GM19193 (cell line): ENCODE data around the gene HLX.

Experiments
- POLR2A ChIP-seq: IDR thresholded peaks from 4 replicates; pipeline ENCODE4 v1.6.1; 2011; ENCODE audit not compliant: insufficient read depth, insufficient read length; ENCODE audit errors: extremely low read depth

HLX gene, protein sequence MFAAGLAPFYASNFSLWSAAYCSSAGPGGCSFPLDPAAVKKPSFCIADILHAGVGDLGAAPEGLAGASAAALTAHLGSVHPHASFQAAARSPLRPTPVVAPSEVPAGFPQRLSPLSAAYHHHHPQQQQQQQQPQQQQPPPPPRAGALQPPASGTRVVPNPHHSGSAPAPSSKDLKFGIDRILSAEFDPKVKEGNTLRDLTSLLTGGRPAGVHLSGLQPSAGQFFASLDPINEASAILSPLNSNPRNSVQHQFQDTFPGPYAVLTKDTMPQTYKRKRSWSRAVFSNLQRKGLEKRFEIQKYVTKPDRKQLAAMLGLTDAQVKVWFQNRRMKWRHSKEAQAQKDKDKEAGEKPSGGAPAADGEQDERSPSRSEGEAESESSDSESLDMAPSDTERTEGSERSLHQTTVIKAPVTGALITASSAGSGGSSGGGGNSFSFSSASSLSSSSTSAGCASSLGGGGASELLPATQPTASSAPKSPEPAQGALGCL

DNA sequence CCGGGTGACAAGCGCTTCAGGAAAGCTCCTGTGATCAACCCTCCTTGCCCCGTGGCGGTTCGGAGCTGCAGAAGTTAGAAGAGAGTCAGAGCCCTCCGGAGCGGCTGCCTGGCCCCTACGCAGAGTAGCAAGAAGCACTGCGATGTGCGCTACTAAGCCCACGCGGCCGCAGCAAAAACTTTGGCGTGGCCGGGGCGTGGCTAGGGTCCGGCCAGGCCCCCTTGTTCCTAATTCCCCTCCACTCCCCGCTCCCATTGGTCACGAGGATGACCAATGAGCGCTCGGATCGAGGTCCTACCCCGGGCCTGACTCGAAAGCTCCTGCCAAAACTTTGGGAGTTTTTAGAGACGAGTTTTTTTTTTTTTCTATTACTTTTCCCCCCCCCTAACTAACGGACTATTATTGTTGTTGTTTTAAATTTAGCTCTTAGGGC, at the start of gene HLX:
TSS of gene HLX (plus strand) at position 368 of the 433 bp plus-strand sequence. CDS start 415 bp downstream, outside the sequence.
- TF ChIP-seq POLR2A, result no peak

DNA sequence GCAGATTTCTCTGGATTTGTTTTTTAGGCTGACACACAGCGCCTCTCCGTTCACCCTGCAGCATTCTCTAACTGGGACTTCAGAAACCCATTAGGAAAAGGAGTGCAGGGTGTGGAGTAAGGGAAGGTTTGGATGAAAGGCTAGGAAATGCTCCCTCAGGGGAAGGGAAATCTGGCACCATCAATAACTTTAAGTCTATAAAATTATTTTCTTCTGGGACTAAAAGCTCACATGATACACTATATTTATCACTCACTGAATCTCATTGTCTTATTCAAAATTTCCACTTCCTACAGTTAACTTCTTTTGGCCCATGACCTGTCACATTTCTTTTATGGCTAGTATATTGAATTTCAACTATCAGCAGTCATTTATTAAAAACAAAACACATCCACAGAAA, 45.8 kb upstream of the HLX start:
- no peak for TF ChIP-seq POLR2A

DNA sequence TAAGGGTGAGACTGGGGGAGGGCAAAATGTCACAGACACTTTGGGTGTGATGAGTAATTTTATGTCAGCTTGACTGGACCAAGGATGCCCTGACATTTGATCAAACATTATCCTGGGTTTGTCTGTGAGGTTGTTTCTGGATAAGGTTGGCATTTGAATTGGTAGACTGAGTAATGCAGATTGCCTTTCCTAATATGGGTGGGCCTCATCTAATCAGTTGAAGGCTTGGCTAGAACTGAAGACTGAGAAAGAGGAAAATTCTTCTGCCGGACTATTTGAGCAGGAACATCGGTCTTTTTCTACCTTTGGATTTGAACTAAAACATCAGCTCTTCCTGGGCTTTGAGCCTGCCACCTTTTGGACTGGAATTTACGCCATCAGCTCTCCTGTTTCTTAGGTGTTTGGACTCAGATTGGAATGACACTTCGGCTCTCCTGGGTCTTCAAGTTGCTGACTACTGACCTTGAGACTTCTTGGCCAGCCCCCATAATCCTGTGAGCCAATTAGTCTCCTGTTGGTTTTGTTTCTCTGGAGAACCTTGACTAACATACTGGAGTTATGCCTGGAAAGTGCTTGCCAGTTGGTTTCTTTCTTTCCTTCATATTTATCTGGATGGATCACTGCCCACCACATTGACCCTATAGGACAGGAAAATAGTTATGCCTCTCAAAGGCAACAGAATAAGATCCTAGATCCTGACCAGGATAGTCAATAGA, 44.9 kb upstream of the HLX start:
- no peak for TF ChIP-seq POLR2A

DNA sequence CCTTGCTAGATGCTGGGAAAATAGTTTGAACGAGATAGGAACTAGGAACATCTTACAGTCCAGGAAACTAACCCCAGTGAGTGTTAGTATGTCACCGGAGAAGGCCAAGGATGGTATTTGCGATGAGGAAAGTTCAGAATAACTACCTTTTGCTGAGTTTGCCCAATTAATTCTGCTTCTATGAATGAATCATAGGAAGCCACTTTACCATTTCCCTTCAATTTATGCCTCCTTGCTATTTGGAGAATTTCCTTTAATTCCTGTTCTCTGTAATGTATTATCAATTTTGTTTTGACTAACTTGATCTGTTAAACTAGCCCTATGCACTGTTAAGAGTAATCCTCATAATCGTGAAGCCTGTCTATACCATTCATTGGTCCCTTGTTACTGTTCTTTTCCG, 40.7 kb upstream of the HLX start:
- no peak for TF ChIP-seq POLR2A

DNA sequence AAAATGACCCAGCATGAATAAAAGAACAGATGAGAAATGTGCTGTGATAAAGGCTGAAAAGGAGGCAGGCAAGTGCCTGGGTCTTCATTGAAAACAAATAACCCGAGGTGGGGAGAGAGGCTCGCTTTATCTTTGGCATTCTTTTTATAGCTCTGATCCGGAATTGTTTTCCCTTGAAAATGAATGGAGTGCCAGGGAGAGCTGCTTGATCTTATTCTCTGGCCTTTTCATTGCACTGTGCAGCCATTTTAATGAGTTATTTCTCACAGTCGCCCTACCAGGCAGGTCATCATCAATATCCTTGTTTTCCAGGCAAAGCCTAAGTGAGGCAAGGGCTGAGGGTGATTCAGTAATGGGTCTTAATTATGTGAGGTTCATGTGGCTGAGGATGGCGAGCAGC, 39.8 kb upstream of the HLX start:
- no peak for TF ChIP-seq POLR2A

DNA sequence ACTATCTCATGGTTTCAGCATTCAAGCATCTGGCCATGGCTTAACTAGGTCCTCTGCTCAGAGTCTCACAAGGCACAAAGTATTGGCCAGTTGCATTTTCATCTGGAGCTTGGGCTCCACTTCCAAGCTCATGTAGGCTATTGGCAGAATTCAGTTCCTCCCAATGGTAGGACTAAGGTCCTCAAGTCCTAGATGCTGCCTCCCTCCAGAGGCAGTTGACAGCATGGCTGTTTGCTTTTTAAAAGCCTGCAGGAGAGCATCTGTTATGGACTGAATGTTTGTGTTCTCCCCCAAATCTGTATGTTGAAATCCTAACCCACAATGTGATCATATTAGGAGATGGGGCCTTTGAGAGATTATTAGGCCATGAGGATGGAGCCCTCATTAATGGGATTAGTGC, 38.0 kb upstream of the HLX start:
- TF ChIP-seq POLR2A, result no peak

DNA sequence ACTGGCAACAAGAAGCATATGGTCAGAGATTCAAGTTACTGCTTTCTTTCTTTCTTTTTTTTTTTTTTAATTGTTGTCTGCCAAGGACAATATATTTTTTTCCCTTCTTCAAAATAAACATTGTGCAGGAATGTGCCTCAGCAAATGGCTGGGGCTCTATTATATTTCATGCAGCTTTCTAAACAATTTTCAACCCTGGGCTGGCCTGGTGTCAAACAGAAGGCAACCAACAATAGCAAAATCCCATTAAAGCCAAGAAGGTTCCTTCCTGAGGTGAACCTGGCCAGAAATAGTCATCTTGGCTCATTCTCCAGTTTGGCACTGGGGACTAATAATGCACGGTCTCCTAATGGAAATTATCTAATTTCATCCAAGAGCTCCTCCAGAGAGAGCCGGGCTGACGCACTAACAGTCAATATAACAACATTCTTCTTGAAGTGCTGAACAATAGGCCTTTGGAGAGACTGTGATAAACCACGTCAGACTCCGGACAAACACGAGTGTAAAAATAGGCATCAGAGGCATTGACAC, 35.7 kb upstream of the HLX start:
- no peak for TF ChIP-seq POLR2A

DNA sequence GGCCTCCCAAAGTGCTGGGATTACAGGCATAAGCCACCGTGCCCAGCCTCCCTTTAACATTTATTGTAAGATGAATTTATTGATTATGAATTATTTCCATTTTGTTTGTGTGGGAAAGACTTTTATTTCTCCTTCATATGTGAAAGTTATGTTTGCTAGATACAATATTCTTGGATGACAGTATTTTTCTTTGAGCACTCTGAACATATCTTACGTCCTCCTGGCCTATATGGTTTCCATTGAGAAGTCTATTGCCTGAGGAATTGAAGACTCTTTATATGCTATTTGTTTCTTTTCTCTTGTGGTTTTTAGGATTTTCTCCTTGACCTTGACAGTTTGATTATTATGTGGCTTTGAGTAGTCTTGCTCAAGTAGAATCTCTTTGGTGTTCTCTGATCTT, 26.8 kb upstream of the HLX start:
- no peak for TF ChIP-seq POLR2A

DNA sequence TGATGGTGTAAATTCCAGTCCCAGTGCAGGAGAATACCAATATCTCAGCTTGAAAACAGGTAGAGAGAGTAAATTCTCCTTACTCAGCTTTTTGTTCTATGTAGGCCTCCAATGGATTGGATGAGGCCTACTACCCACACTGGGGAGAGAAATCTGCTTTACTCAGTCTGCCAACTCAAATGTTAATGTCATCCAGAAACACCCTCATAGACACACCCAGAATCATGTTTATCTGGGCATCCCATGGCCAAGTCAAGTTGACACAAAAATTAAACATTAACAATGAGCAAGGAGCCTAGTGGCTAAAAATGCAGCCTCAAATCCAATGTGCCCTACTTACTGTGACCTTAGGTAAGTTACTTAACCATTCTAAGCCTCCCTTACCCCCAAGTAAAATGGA, 6.9 kb upstream of the HLX start:
- TF ChIP-seq POLR2A, result no peak

DNA sequence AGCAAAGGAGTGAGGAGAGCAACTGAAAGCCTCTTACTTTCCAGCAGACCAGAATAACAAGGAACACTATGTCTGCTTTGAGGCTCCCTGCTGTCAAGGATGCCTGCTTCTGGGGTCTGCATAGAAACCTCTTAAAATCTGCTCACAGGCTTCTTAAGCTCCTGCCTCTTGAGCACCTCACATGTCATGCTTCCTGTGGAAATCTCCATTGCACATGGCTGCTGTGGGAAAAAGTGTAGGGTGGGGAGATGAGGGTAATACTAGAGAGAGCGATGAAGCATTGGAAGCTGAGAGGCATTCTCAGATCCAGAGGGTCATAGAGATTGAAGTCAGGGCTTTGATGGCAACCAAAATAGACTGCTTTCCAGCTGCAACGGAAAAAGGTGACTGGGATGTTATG, 6.2 kb upstream of the HLX start:
- no peak for TF ChIP-seq POLR2A

DNA sequence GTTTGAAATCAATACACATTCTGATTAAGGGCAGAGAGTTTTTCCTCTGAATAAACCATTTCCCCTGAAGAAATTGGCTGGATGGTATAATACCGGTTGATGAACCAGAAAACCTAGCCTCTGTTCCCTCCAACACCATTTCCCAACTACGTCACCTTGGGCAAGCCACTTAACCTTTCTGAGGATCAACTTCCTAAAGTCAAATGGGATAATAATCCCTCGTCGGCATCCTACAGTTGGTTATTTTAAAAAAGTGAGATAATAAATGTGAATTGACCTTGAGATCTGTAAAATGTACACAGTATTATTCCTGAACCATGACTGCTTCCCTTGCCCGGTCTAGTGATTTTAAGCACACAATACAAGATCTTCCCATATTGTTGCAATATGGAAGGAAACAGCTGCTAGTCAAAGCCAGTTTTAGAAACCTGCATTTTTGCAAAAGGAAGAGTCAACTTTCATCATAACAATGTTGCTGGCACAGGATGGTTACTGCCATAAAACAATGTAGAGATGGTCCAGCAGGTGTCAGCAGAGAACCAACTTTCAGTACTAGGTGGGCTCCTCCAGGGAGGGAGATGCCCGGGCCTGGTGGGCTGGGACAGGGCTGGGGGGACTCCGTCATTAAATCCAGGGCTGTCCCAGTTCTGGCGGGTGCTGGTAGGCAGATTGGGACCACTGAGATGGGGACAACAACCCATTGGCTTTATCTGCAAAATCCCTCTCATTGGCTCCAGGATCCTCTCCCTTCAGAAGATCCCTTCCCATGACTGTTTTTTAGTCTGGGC, 5.2 kb upstream of the HLX start:
- TF ChIP-seq POLR2A, result no peak

DNA sequence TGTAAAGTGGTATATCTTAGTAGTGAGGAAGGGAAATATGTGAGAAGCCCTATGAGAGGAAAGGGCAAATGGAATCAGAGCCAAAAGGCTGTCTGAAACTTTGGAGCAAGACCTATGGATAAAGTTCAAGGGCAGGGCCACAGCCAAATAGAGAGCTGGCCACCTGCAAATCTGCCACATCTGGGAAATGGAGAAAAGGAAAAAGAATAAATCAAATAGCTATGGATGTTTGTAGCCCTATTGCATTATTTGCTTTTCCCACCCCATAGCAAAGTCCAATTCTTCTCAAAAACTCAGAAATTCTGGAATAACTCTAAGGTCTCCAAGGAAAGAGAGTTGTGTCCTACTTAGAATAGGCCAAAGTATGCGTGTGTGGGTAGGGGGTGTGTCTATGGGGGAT, 4.0 kb upstream of the HLX start:
- TF ChIP-seq POLR2A, result no peak

DNA sequence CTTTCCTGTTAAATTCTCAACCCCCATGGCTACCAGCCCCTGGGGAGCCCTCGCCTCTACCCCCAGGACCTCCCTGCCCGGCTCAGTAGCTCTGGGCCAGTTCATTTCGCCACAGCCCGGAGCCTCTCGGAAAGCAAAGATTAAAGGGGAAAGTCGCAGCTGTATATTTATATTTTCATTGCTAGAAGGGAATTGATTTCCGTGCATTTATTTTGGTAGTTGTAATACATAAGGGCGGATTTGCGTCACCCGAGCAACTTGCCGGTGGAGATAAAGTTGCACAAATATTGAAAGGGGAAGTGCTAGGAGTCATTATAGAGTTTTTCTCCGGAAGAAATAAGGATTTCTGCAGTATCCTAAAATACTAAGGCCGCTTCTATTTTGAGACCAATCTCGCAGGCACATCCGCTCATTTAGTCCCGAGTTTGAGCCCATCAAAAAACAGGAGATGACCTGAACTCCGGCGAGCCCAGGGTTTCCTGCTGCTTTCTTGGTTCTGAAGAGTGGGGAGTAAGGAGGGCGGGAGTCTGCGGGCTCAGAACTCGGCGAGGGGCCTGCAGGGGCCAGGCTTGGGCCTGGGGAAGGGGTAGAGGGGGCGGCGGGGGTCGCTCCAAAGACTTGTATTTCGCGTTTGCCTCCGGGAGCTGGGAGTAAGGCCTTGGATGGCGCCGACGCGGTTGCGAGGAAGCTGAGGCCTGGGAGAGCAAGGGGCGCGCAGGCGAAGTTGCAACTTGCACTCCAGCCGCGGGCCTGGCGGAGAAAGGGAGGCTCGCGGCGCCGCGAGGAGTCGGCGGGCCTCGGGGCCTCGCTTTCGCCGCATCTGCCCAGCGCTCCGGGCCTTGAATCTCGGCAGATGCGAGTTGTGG, 2.5 kb upstream of the HLX start:
- TF ChIP-seq POLR2A, result no peak

DNA sequence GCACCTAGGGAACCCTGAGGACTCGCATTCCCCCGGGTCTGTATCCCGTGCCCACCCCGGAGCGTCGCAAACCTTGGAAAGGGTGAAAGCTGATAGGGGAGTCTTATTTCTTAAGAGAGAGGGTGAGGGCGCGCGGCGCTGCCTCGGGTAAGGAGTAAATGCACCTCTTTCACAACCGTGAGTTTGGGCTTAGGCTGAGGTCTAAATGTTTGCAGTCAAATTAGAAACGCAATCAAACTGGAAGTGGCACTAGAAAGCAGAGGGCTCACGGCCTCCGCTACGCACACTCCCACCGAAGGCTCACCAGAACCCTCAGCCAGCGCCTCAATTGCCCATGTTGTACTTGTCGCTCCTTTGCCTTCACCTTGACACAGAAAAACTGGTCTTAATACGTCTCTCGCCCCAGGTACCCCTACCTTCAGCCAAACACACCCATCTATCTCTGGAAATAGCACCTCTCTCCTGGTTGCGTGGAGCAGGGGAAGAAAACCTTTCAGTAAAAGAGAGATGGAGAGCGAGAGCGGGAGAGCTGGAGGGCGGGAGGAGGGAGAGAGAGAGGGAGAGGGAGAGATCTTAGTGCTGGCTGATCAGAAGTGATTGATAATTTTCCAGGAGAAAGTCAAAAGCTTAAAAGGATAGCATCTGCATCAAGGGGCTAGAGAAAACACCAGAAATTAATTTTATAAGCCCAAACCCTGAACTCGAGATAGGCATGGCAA, 1.7 kb upstream of the HLX start:
- TF ChIP-seq POLR2A, result no peak
